HepG2 (cell line): ENCODE measurements around the gene MYH9. TPM values are rescaled to one million over a fixed set of nuclear protein-coding genes. Genes with fewer than 3 reads are reported as not detected.

Experiments used
- ARID4A ChIP-seq: sonication (generic); formaldehyde crosslinking; IDR thresholded peaks from 2 replicates; pipeline ENCODE4 v1.5.0; 2020; ENCODE audit warnings: mild to moderate bottlenecking, missing genetic modification reagents, borderline replicate concordance
- ASH2L ChIP-seq: fragments of 300-600, 200-600 bp; sonication (generic); IDR thresholded peaks from 2 replicates; pipeline ENCODE4 v1.7.0; 2017; ENCODE audit warnings: low read depth, mild to moderate bottlenecking, moderate library complexity, mixed read lengths, low read length; ENCODE audit not compliant: insufficient read length
- DDIT3 ChIP-seq: sonication (generic); formaldehyde crosslinking; IDR thresholded peaks from 2 replicates; pipeline ENCODE4 v1.4.0; 2020; ENCODE audit warnings: mild to moderate bottlenecking, missing genetic modification reagents
- ELF3 ChIP-seq: IDR thresholded peaks from 2 replicates; pipeline ENCODE4 v1.6.1; 2016; ENCODE audit warnings: missing genetic modification reagents, missing compliant biosample characterization
- HNRNPL ChIP-seq: fragments of 200-400 bp; formaldehyde crosslinking; IDR thresholded peaks from 2 replicates; pipeline ENCODE4 v1.6.1; 2017; ENCODE audit warnings: mild to moderate bottlenecking, low read depth, low read length
- IRF1 ChIP-seq: sonication (generic); formaldehyde crosslinking; IDR thresholded peaks from 2 replicates; pipeline ENCODE4 v1.4.0; 2020; ENCODE audit warnings: low read depth, mild to moderate bottlenecking, missing genetic modification reagents
- KAT8 ChIP-seq: IDR thresholded peaks from 2 replicates; pipeline ENCODE4 v1.6.1; 2016; ENCODE audit warnings: missing genetic modification reagents, missing compliant biosample characterization
- KDM1A ChIP-seq: IDR thresholded peaks from 2 replicates; pipeline ENCODE4 v1.6.1; 2016; ENCODE audit warnings: missing compliant biosample characterization
- MAX ChIP-seq: IDR thresholded peaks from 2 replicates; pipeline ENCODE4 v1.6.1; 2012; ENCODE audit warnings: inconsistent platforms
- NCOA2 ChIP-seq: sonication (generic); formaldehyde crosslinking; IDR thresholded peaks from 2 replicates; pipeline ENCODE4 v1.8.0; 2022; ENCODE audit warnings: inconsistent platforms
- NR0B2 ChIP-seq: sonication (generic); formaldehyde crosslinking; IDR thresholded peaks from 2 replicates; pipeline ENCODE4 v1.4.0; 2020; ENCODE audit warnings: mild to moderate bottlenecking, missing genetic modification reagents
- NR1H2 ChIP-seq: sonication (generic); formaldehyde crosslinking; IDR thresholded peaks from 2 replicates; pipeline ENCODE4 v1.8.1; 2022; ENCODE audit warnings: low read depth, missing genetic modification reagents, borderline replicate concordance
- PCBP2 ChIP-seq: fragments of 200-400 bp; formaldehyde crosslinking; optimal IDR thresholded peaks from 2 replicates; pipeline ENCODE3; 2018; ENCODE audit warnings: low read length, low read depth; ENCODE audit not compliant: poor library complexity, severe bottlenecking
- PLRG1 ChIP-seq: fragments of 450-650 bp; conservative IDR thresholded peaks from 2 replicates; pipeline ENCODE4 v1.6.1; 2016
- RBFOX2 ChIP-seq: fragments of 200-400 bp; formaldehyde crosslinking; IDR thresholded peaks from 2 replicates; pipeline ENCODE4 v1.6.1; 2017; ENCODE audit warnings: low read depth, mild to moderate bottlenecking, low read length
- SIN3B ChIP-seq: fragments of 150-350 bp; IDR thresholded peaks from 2 replicates; pipeline ENCODE4 v1.6.1; 2014; ENCODE audit warnings: low read length
- SP140L ChIP-seq: sonication (generic); formaldehyde crosslinking; IDR thresholded peaks from 2 replicates; pipeline ENCODE4 v1.4.0; 2020; ENCODE audit warnings: missing genetic modification reagents, borderline replicate concordance
- SP4 ChIP-seq: sonication (generic); formaldehyde crosslinking; IDR thresholded peaks from 2 replicates; pipeline ENCODE4 v1.8.1; 2023; ENCODE audit warnings: mild to moderate bottlenecking, missing genetic modification reagents
- SRSF1 ChIP-seq: fragments of 200-400 bp; formaldehyde crosslinking; optimal IDR thresholded peaks from 2 replicates; pipeline ENCODE3; 2017; ENCODE audit warnings: mild to moderate bottlenecking, low read depth, low read length, moderate library complexity
- THAP11 ChIP-seq: IDR thresholded peaks from 2 replicates; pipeline ENCODE4 v1.6.1; 2016; ENCODE audit warnings: missing biosample characterization, missing genetic modification reagents
- ZBTB46 ChIP-seq: sonication (generic); formaldehyde crosslinking; IDR thresholded peaks from 2 replicates; pipeline ENCODE4 v1.4.0; 2020; ENCODE audit warnings: mild to moderate bottlenecking, missing genetic modification reagents, borderline replicate concordance
- ZNF160 ChIP-seq: sonication (generic); formaldehyde crosslinking; IDR thresholded peaks from 2 replicates; pipeline ENCODE4 v1.8.0; 2022; ENCODE audit warnings: mild to moderate bottlenecking, inconsistent platforms, missing genetic modification reagents
- ZNF773 ChIP-seq: sonication (generic); formaldehyde crosslinking; IDR thresholded peaks from 2 replicates; pipeline ENCODE4 v1.4.0; 2020; ENCODE audit warnings: missing genetic modification reagents, borderline replicate concordance
- polyA plus RNA-seq, 8 experiments: library from polyadenylated mRNA; depleted of rRNA in 3 of 8; stranded (reverse) in 7 of 8; unstranded in 1 of 8; fragments of >200 nt; fragmentation: Illumina TruSeq in 4 of 8; extraction: Trizol in 4 of 8; gene quantifications; 2 replicates each; pipeline versions ENCODE4 v1.2.1 to v1.2.3, GENCODE V29; 2011 to 2016; ENCODE audit warnings: low read depth in 4 of 8, missing spikeins in 1 of 8, mixed read lengths in 1 of 8; ENCODE audit not compliant: insufficient read depth in 1 of 8
- total RNA-seq, 5 experiments: library from RNA; depleted of rRNA; stranded (reverse); fragments of >200 nt; fragmentation: Illumina TruSeq; extraction: Trizol; gene quantifications; 2 replicates each; pipeline ENCODE4 v1.2.3, GENCODE V29; 2016; ENCODE audit warnings: low read depth in 1 of 5

The MYH9 gene
- total and polyA plus RNA-seq, 2 of the 13 experiments (the other 11 are each of a cell fraction or from before 2014, with no cell fraction given), result 50.7 to 98.5 TPM

GRCh38 chr22:36343720-36344105 lies 44.1 kb downstream of the MYH9 start (continued):
- TF ChIP-seq ARID4A (peak; percentile 89), PCBP2 (no peak), HNRNPL (no peak), ZBTB46 (CRISPR knock-in tag) (no peak), ASH2L (peak; percentile 59), MAX (peak; percentile 92), ZNF160 (CRISPR knock-in tag) (no peak), THAP11 (CRISPR knock-in tag) (0 out of 2 replicates have a peak, but pooled peaks have one; percentile 52), NCOA2 (CRISPR knock-in tag) (peak; percentile 79), ELF3 (CRISPR knock-in tag) (peak; percentile 83), SP140L (no peak), SRSF1 (no peak), SP4 (CRISPR knock-in tag) (peak; percentile 61), ZNF773 (no peak), NR1H2 (no peak), KDM1A (CRISPR knock-in tag) (no peak), PLRG1 (no peak), SIN3B (no peak), IRF1 (CRISPR knock-in tag) (no peak), RBFOX2 (no peak), NR0B2 (CRISPR knock-in tag) (no peak; the same call in 1 of the 2 replicates), DDIT3 (CRISPR knock-in tag) (no peak), KAT8 (CRISPR knock-in tag) (peak; percentile 53)
